PFSK-1 (cell line): ENCODE measurements around the gene SHTN1.

Source experiments
- FOXP2 ChIP-seq: optimal IDR thresholded peaks from 2 replicates; pipeline ENCODE3; 2011; ENCODE audit warnings: borderline replicate concordance, control low read depth, inconsistent platforms; ENCODE audit not compliant: insufficient read depth; ENCODE audit errors: extremely low read length, extremely low read depth
- POLR2AphosphoS5 ChIP-seq: IDR thresholded peaks from 2 replicates; pipeline ENCODE4 v1.6.1; 2012; ENCODE audit warnings: low read depth, mild to moderate bottlenecking, control low read depth, low read length, moderate library complexity
- REST ChIP-seq, 2 experiments: IDR thresholded peaks; 2 replicates each; pipeline versions ENCODE4 v1.6.1 to v1.8.0; 2011 to 2012; ENCODE audit warnings: low read depth in 2 of 2, low read length in 2 of 2, control low read depth in 1 of 2, inconsistent platforms in 1 of 2, mild to moderate bottlenecking in 1 of 2, moderate library complexity in 1 of 2; ENCODE audit not compliant: insufficient read depth in 1 of 2
- SIN3A ChIP-seq: IDR thresholded peaks from 2 replicates; pipeline ENCODE4 v1.6.1; 2012; ENCODE audit warnings: mild to moderate bottlenecking, low read length, moderate library complexity, borderline replicate concordance; ENCODE audit not compliant: insufficient read depth
- TAF1 ChIP-seq: IDR thresholded peaks from 2 replicates; pipeline ENCODE4 v1.6.1; 2012; ENCODE audit warnings: low read length, control low read depth, borderline replicate concordance; ENCODE audit not compliant: insufficient read depth

SHTN1 gene

DNA sequence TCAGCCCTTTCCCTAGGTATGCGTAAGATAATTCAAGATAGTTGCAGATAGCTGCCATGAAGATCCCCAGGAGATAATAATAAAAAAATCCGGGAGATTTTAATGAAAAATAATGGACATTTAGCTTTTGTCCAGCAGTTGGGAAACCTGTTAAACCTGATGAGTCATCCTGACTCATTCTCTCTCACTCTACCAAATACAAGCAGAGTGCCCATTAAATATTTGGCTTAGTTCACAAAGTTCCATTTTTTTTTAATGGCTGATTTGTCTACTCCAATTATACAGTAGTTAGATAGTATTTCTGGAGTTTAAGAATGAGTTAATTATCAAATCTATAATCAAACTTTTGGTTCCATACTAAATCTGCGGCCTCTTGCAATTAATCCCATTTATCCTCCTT lies 2.1 kb upstream of the SHTN1 start:
- TF ChIP-seq POLR2AphosphoS5 (no peak), REST (IDR thresholded peaks at IDR 0.05; ENCODE audit: insufficient read depth in 1 of 2, low read depth in 2 of 2, low read length in 2 of 2) (no peak), FOXP2 (no peak), SIN3A (no peak), TAF1 (no peak)

GRCh38 chr10:117005527-117006055 lies 604 bp upstream of the SHTN1 start:
- TF ChIP-seq TAF1 = no peak

DNA sequence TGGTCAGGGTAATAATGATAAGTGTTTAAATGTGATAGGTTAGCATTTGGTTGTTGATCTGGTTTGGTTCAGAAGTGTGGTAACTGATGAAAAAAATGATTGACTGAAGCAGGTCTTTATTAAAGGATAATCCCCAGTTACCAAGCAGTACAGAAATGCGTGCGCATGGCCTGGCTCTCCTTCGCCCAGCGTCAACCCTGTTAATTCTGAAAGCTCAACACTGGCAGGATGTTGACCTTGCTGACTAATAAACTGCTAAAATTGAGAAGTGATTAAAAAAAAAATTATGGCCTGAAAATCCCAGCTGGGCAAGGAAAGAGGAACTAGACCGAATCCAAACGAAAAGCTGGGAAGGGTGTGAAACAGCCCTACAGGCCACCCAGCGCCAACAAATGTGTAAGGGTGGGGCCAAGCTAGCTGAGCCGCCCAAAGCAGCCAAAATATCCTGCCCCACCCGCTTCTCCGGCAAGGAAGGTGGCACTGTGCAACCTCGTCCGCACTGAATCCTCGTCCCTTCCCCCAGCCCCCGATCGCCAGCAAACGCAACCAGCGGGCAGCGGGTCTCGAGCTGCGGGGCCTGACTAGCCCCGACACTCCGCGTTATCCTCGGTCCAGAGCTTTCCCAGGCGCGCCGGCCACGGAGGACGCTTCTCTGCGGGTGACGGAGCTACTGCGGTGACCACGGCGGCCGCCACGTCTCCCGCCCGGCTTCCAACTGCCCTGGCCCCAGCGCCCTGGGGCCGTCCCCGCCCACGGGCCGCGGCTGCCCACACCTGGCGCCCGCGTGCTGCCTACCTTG lies 561 bp downstream of the SHTN1 start:
- TF ChIP-seq FOXP2 (no peak), POLR2AphosphoS5 (no peak), SIN3A (no peak)

DNA sequence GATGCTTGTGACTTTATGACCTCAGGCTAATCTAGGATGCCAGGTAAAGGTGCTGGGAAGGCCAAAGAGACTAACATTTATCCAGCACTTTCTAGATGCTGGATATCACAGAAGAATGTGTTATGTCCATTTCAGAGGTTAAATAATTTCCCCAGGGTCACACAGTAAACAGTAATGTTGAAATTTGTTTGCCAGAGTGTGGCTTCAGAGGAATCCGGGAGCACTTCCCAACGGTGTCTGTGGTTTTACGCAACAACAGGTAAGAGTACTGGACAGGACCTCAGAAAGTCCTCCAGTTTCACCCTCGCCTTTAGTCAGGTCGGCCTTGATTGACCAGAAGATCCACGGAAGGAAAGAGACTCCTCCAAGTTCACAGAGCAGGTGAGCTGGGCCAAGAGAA lies 1.7 kb downstream of the SHTN1 start:
- no peak for TF ChIP-seq REST (IDR thresholded peaks at IDR 0.05; ENCODE audit: insufficient read depth in 1 of 2, low read depth in 2 of 2, low read length in 2 of 2)
- no peak for TF ChIP-seq SIN3A
- TF ChIP-seq POLR2AphosphoS5 = no peak
- no peak for TF ChIP-seq FOXP2
- TF ChIP-seq TAF1 = no peak

- TF ChIP-seq FOXP2 = no peak
Measured at GRCh38 chr10:117002206-117002605, 2.8 kb downstream of the SHTN1 start.

DNA sequence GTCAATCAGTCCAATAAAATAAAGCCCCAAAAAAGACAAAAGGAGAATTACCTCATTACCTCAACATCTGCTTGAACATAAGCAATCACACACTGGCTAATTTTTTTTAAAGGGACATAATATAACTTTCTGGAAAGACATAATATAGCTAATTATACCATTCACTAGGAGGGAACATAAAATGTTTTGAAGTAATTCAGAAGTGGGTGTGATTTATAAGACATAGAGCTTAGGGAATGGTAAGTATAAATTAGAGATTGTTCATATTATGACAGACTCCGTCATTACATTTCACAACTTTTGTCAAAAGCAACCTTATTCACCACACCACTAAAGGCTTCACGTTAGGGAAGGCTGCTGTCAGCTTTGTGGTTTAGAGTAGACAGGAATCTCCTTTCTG lies 3.8 kb downstream of the SHTN1 start:
- no peak for TF ChIP-seq REST (IDR thresholded peaks at IDR 0.05; ENCODE audit: insufficient read depth in 1 of 2, low read depth in 2 of 2, low read length in 2 of 2)
- TF ChIP-seq SIN3A = no peak
- TF ChIP-seq TAF1 = no peak
- TF ChIP-seq FOXP2 = no peak
- TF ChIP-seq POLR2AphosphoS5 = no peak

DNA sequence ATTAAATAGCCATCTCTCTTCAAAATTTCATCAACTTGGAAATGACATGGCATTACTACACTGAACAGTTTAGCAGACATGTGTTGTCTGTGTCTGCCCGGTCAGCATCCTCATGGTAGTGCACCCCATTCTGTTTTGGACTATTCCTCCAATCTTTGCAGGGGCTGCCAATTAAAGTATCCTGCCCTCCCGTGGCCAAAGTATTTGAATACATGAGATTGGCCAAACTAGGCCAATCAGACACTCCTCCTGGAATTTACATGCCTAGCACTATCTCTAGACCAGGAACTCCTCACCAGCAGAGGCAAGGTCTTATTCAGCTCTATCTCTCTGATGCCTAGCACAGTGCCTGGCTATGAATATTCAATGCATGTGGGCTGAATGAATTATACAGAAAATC lies 4.4 kb downstream of the SHTN1 start:
- no peak for TF ChIP-seq REST (IDR thresholded peaks at IDR 0.05; ENCODE audit: insufficient read depth in 1 of 2, low read depth in 2 of 2, low read length in 2 of 2)
